K562 (cell line): ENCODE data around the gene ME3. TPM values are rescaled to one million over a fixed set of nuclear protein-coding genes. Genes with fewer than 3 reads are reported as not detected.

Source experiments
- ATAC-seq: fragments of 200-7000 bp; cut with Tn5 transposase; 3 replicates; pipeline ENCODE4 v1.9.1; 2020; ENCODE audit warnings: moderate library complexity
- BruUV-seq: library from RNA; stranded (reverse); fragments of 400-500 nt; replicated peaks from 2 replicates; lab custom pipeline; 2021; lab: Mats Ljungman, UMichigan
- CTCF ChIA-PET: fragments of 300-600 bp; formaldehyde crosslinking; extraction: SDS; loops from one replicate; lab custom pipeline; 2021; ENCODE audit warnings: low intra/inter-chr PET ratio; lab: Yijun Ruan, JAX
- POLR2A ChIA-PET: fragments of 300-600, 350-650 bp; sonication (Branson Sonifier 250); formaldehyde crosslinking; extraction: SDS; loops from one replicate; lab custom pipeline; 2021; ENCODE audit warnings: antibody characterized with exemption, inconsistent platforms; lab: Yijun Ruan, JAX
- DNase-seq, 4 experiments: peaks; one replicate each; pipeline versions ENCODE4 v3.0.0 to v3.0.0-alpha.2; 2011 to 2018; ENCODE audit warnings: low spot score in 3 of 4, mixed read lengths in 3 of 4; ENCODE audit errors: extremely low read depth in 1 of 4
- FAIRE-seq: peaks from 2 replicates; lab custom pipeline; 2011; peaks lifted over from hg19 to GRCh38; lab: Jason Lieb, UNC
- H2AFZ ChIP-seq: 2 replicates; pipeline ENCODE4 v1.6.0; 2011; ENCODE audit warnings: low read depth, low read length, control low read depth, inconsistent platforms
- H3K27ac ChIP-seq: fragments of 200-600 bp; 3 replicates; pipeline ENCODE4 v1.8.0; 2011; ENCODE audit warnings: low read depth, mild to moderate bottlenecking, control low read depth, inconsistent platforms, low read length, moderate library complexity, mixed read lengths; ENCODE audit errors: extremely low read depth
- H3K27me3 ChIP-seq, 2 experiments: fragments of 300-600 bp in 1 of 2; 2 replicates in 1 of 2; 3 replicates in 1 of 2; pipeline versions ENCODE4 v1.6.0 to v1.8.0; 2011; ENCODE audit warnings: inconsistent platforms in 2 of 2, low read length in 2 of 2, mild to moderate bottlenecking in 1 of 2, mixed read lengths in 1 of 2, moderate library complexity in 1 of 2; ENCODE audit not compliant: control insufficient read depth in 2 of 2, insufficient read depth in 2 of 2
- H3K36me3 ChIP-seq: fragments of 300-600 bp; 3 replicates; pipeline ENCODE4 v1.8.0; 2011; ENCODE audit warnings: mild to moderate bottlenecking, low read length, inconsistent platforms; ENCODE audit not compliant: control insufficient read depth, insufficient read depth
- H3K4me1 ChIP-seq, 2 experiments: fragments of 200-600 bp in 1 of 2; replicated peaks in 1 of 2; 2 replicates in 1 of 2; 3 replicates in 1 of 2; pipeline versions ENCODE4 v1.5.1 to v1.8.0; 2011; ENCODE audit warnings: inconsistent platforms in 2 of 2, low read length in 2 of 2, mild to moderate bottlenecking in 1 of 2, mixed read lengths in 1 of 2, moderate library complexity in 1 of 2; ENCODE audit not compliant: control insufficient read depth in 2 of 2, insufficient read depth in 2 of 2
- H3K4me2 ChIP-seq: 2 replicates; pipeline ENCODE4 v1.6.1; 2011; ENCODE audit warnings: low read length, control low read depth, inconsistent platforms, mixed read lengths; ENCODE audit not compliant: insufficient read depth
- H3K4me3 ChIP-seq: fragments of 200-600 bp; sonication (generic), shearing (Covaris generic); 2 replicates; pipeline ENCODE4 v1.5.1; 2016; ENCODE audit warnings: control low read depth, inconsistent platforms
- H3K79me2 ChIP-seq: fragments of 200-600 bp; 3 replicates; pipeline ENCODE4 v1.8.0; 2011; ENCODE audit warnings: low read length, inconsistent platforms; ENCODE audit not compliant: control insufficient read depth, insufficient read depth
- H3K9ac ChIP-seq, 2 experiments: 2 replicates each; pipeline versions ENCODE4 v1.6.0 to v1.6.1; 2011; ENCODE audit warnings: low read depth in 2 of 2, low read length in 2 of 2, control low read depth in 1 of 2, inconsistent platforms in 1 of 2, mild to moderate bottlenecking in 1 of 2, mixed read lengths in 1 of 2; ENCODE audit not compliant: insufficient read depth in 1 of 2
- H3K9me1 ChIP-seq: one replicate; pipeline ENCODE4 v1.6.0; 2011; ENCODE audit warnings: inconsistent platforms, mild to moderate bottlenecking, low read length, moderate library complexity; ENCODE audit not compliant: control insufficient read depth, insufficient read depth
- H3K9me3 ChIP-seq: replicated peaks from 2 replicates; pipeline ENCODE4 v1.5.1; 2011; ENCODE audit warnings: low read depth, low read length, inconsistent platforms; ENCODE audit not compliant: control insufficient read depth, insufficient read depth
- H4K20me1 ChIP-seq: replicated peaks from 2 replicates; pipeline ENCODE4 v1.6.1; 2011; ENCODE audit warnings: low read length, inconsistent platforms, mixed read lengths; ENCODE audit not compliant: control insufficient read depth, insufficient read depth
- ARNT ChIP-seq, 2 experiments: fragments of 450-650 bp; IDR thresholded peaks; 2 replicates each; pipeline ENCODE4 v1.6.1; 2016; ENCODE audit warnings: mild to moderate bottlenecking in 1 of 2
- EP300 ChIP-seq: IDR thresholded peaks from 2 replicates; pipeline ENCODE4 v1.6.1; 2012; ENCODE audit warnings: low read length, improper control_type of control experiment
- HDAC2 ChIP-seq: fragments of 450-650 bp; IDR thresholded peaks from 2 replicates; pipeline ENCODE4 v1.6.1; 2016; ENCODE audit warnings: mild to moderate bottlenecking
- HMG20B ChIP-seq: fragments of 250-450 bp; sonication (Bioruptor Pico); IDR thresholded peaks from 2 replicates; pipeline ENCODE4 v1.5.0; 2021; ENCODE audit warnings: mild to moderate bottlenecking
- NCOA6 ChIP-seq: fragments of 450-650 bp; IDR thresholded peaks from 2 replicates; pipeline ENCODE4 v1.6.1; 2017; ENCODE audit warnings: mild to moderate bottlenecking
- NR2C1 ChIP-seq, 2 experiments: fragments of 450-650 bp; IDR thresholded peaks; 2 replicates each; pipeline ENCODE4 v1.6.1; 2017; ENCODE audit warnings: mild to moderate bottlenecking in 2 of 2, antibody characterized with exemption in 1 of 2, inconsistent platforms in 1 of 2, missing compliant biosample characterization in 1 of 2, missing genetic modification characterization in 1 of 2
- PHF8 ChIP-seq: fragments of 200-600 bp; sonication (generic); IDR thresholded peaks from 2 replicates; pipeline ENCODE4 v1.6.1; 2012; ENCODE audit warnings: mixed run types, mild to moderate bottlenecking, inconsistent platforms, low read length, moderate library complexity, borderline replicate concordance
- SMC3 ChIP-seq: conservative IDR thresholded peaks from 2 replicates; pipeline ENCODE4 v1.6.1; 2011; ENCODE audit warnings: low read depth, low read length, improper control_type of control experiment; ENCODE audit not compliant: insufficient read depth
- ZFP30 ChIP-seq: fragments of 250-450 bp; sonication (Bioruptor Pico); IDR thresholded peaks from 2 replicates; pipeline ENCODE4 v1.8.0; 2022; ENCODE audit warnings: moderate library complexity, mild to moderate bottlenecking, inconsistent platforms, borderline replicate concordance
- ZNF143 ChIP-seq: sonication (generic); formaldehyde crosslinking; IDR thresholded peaks from 2 replicates; pipeline ENCODE4 v1.9.0; 2022; ENCODE audit warnings: mild to moderate bottlenecking, missing genetic modification reagents
- ZNF165 ChIP-seq: fragments of 250-450 bp; sonication (Bioruptor Pico); IDR thresholded peaks from 2 replicates; pipeline ENCODE4 v1.4.0; 2020; ENCODE audit warnings: borderline replicate concordance
- ZNF239 ChIP-seq: fragments of 250-450 bp; sonication (Bioruptor Pico); IDR thresholded peaks from 2 replicates; pipeline ENCODE4 v1.4.0; 2020; ENCODE audit warnings: mild to moderate bottlenecking
- ZNF717 ChIP-seq: fragments of 250-450 bp; sonication (Bioruptor Pico); IDR thresholded peaks from 2 replicates; pipeline ENCODE4 v1.5.0; 2021
- WGBS: fragments of 100-300 bp; shearing (Covaris generic); methylation state at CpG from one replicate; pipeline ENCODE4 v1.1.6; 2016; ENCODE audit warnings: low coverage, mixed read lengths; ENCODE audit not compliant: insufficient coverage; ENCODE audit errors: missing lambda C conversion rate; 5-methylcytosine and 5-hydroxymethylcytosine counted together
- in situ Hi-C: fragments of 300-500 bp; cut with MboI; formaldehyde crosslinking; loops from 4 replicates; pipeline ENCODE4 v1.15.0; 2018; ENCODE audit warnings: inconsistent platforms, mixed read lengths
- intact Hi-C: fragments of 100-400 bp; cut with micrococcal nuclease; formaldehyde crosslinking; loops from 2 replicates; pipeline ENCODE4 v1.14.2; 2022
- polyA plus RNA-seq, 8 experiments: library from polyadenylated mRNA; depleted of rRNA in 4 of 8; stranded (reverse) in 5 of 8; unstranded in 3 of 8; fragments of >200 nt; fragmentation: Nextera tagmentation in 2 of 8; fragmentation: Illumina TruSeq in 1 of 8; extraction: Ambion mirVana in 2 of 8; extraction: Trizol in 1 of 8; gene quantifications; 2 replicates each; pipeline versions ENCODE4 v1.2.1 to v1.2.3, GENCODE V29; 2011 to 2014; ENCODE audit warnings: inconsistent platforms in 1 of 8, missing spikeins in 1 of 8
- total RNA-seq, 7 experiments: library from RNA; depleted of rRNA in 6 of 7; stranded (reverse); fragments of >200 nt in 6 of 7; fragmentation: Illumina TruSeq in 2 of 7; extraction: Trizol in 2 of 7; gene quantifications; 2 replicates each; pipeline versions ENCODE4 v1.2.1 to v1.2.3, GENCODE V29; 2011 to 2021; ENCODE audit warnings: low replicate concordance in 1 of 7
- TF ChIP-seq, protein P1 (sequence below): fragments of 250-450 bp; sonication (Bioruptor Pico); IDR thresholded peaks from 2 replicates; pipeline ENCODE4 v1.8.0; 2021; ENCODE audit warnings: mild to moderate bottlenecking, moderate library complexity
- TF ChIP-seq, protein P2 (sequence below): sonication (generic); formaldehyde crosslinking; IDR thresholded peaks from 2 replicates; pipeline ENCODE4 v1.8.0; 2022; ENCODE audit warnings: mild to moderate bottlenecking, missing genetic modification reagents
- TF ChIP-seq, protein P3 (sequence below): sonication (generic); formaldehyde crosslinking; IDR thresholded peaks from 2 replicates; pipeline ENCODE4 v1.8.1; 2023; ENCODE audit warnings: mild to moderate bottlenecking, missing genetic modification reagents
- TF ChIP-seq, protein P4 (sequence below): sonication (generic); formaldehyde crosslinking; IDR thresholded peaks from 2 replicates; pipeline ENCODE4 v1.8.0; 2022; ENCODE audit warnings: mild to moderate bottlenecking, low read depth, missing genetic modification reagents
- TF ChIP-seq, protein P5 (sequence below), 2 experiments: fragments of 250-450 bp in 1 of 2; fragments of 450-650 bp in 1 of 2; sonication (Bioruptor Pico) in 1 of 2; IDR thresholded peaks; 2 replicates each; pipeline versions ENCODE4 v1.6.1 to v1.8.0; 2016 to 2021; ENCODE audit warnings: mild to moderate bottlenecking in 2 of 2, moderate library complexity in 2 of 2, missing compliant biosample characterization in 1 of 2, missing genetic modification characterization in 1 of 2

Gene ME3
- total and polyA plus RNA-seq, 9 of the 15 experiments (the other 6 are each of a cell fraction or from before 2014, with no cell fraction given) = not detected

DNA sequence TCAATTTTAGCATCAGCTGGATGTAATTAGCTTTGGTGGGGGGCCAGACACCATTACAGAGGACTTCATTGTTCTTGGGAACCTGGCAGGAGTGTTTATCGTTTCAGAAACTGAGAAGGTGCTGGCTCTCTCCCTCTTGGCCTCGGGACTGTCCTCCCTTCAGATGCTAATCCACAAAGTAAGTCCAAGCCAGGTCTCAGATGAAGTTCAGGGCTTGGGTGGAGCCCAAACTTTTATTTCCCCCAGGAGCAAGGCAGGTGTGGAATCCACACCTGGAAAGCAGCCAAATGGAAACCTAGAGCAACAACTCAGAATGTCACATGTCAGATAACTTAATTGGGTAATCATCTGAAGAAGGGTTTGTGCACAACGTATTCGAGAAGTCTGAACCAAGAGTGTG, 119.2 kb downstream of the ME3 start:
- H3K36me3 ChIP-seq = no peaks in the 10 kb centered on the region
- H3K9me3 ChIP-seq = no peaks in the 10 kb centered on the region
- no peak overlapping the region for H3K27ac ChIP-seq
- FAIRE-seq = no peak
- H4K20me1 ChIP-seq = 0 out of 2 replicates have a peak, but pooled peaks cover 3% of the 10 kb centered on the region
- no peaks in the 10 kb centered on the region for H3K79me2 ChIP-seq
- H3K4me3 ChIP-seq = no peak overlapping the region
- H3K4me2 ChIP-seq = no peak overlapping the region
- in situ Hi-C loops = no loop called here
- H2AFZ ChIP-seq = no peak overlapping the region
- no TSS peak for BruUV-seq
- intact Hi-C loops = no loop called here
- peaks cover 11 to 40% of the 10 kb centered on the region in 2 experiments for H3K27me3 ChIP-seq
- ATAC-seq = no peak
- CTCF ChIA-PET = no interaction called here
- peaks cover 0 to 10% of the 10 kb centered on the region in 2 experiments; a peak in 3 of 5 replicates for H3K4me1 ChIP-seq
- no peaks in the 10 kb centered on the region for H3K9me1 ChIP-seq
- H3K9ac ChIP-seq = no peak overlapping the region
- 0% methylated on average over 4 of the region's 4 CpGs for WGBS
- POLR2A ChIA-PET = no interaction called here
- DNase-seq = no peak
- TF ChIP-seq, protein P1, sequence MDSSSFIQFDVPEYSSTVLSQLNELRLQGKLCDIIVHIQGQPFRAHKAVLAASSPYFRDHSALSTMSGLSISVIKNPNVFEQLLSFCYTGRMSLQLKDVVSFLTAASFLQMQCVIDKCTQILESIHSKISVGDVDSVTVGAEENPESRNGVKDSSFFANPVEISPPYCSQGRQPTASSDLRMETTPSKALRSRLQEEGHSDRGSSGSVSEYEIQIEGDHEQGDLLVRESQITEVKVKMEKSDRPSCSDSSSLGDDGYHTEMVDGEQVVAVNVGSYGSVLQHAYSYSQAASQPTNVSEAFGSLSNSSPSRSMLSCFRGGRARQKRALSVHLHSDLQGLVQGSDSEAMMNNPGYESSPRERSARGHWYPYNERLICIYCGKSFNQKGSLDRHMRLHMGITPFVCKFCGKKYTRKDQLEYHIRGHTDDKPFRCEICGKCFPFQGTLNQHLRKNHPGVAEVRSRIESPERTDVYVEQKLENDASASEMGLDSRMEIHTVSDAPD (CRISPR knock-in tag) = no peak
- no peak for TF ChIP-seq ZNF239 (CRISPR knock-in tag)
- TF ChIP-seq, protein P2, sequence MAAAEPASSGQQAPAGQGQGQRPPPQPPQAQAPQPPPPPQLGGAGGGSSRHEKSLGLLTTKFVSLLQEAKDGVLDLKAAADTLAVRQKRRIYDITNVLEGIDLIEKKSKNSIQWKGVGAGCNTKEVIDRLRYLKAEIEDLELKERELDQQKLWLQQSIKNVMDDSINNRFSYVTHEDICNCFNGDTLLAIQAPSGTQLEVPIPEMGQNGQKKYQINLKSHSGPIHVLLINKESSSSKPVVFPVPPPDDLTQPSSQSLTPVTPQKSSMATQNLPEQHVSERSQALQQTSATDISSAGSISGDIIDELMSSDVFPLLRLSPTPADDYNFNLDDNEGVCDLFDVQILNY (CRISPR knock-in tag) = no peak
- no peak for TF ChIP-seq NR2C1 (IDR thresholded peaks at IDR 0.05)
- no peak for TF ChIP-seq NR2C1 (tag; IDR thresholded peaks at IDR 0.05)
- TF ChIP-seq ZNF165 (CRISPR knock-in tag) = no peak
- TF ChIP-seq, protein P3, sequence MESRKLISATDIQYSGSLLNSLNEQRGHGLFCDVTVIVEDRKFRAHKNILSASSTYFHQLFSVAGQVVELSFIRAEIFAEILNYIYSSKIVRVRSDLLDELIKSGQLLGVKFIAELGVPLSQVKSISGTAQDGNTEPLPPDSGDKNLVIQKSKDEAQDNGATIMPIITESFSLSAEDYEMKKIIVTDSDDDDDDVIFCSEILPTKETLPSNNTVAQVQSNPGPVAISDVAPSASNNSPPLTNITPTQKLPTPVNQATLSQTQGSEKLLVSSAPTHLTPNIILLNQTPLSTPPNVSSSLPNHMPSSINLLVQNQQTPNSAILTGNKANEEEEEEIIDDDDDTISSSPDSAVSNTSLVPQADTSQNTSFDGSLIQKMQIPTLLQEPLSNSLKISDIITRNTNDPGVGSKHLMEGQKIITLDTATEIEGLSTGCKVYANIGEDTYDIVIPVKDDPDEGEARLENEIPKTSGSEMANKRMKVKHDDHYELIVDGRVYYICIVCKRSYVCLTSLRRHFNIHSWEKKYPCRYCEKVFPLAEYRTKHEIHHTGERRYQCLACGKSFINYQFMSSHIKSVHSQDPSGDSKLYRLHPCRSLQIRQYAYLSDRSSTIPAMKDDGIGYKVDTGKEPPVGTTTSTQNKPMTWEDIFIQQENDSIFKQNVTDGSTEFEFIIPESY (CRISPR knock-in tag) = no peak
- TF ChIP-seq, protein P4, sequence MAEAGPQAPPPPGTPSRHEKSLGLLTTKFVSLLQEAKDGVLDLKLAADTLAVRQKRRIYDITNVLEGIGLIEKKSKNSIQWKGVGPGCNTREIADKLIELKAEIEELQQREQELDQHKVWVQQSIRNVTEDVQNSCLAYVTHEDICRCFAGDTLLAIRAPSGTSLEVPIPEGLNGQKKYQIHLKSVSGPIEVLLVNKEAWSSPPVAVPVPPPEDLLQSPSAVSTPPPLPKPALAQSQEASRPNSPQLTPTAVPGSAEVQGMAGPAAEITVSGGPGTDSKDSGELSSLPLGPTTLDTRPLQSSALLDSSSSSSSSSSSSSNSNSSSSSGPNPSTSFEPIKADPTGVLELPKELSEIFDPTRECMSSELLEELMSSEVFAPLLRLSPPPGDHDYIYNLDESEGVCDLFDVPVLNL (CRISPR knock-in tag) = no peak
- no peak for TF ChIP-seq NCOA6
- TF ChIP-seq, protein P5, sequence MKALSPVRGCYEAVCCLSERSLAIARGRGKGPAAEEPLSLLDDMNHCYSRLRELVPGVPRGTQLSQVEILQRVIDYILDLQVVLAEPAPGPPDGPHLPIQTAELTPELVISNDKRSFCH (CRISPR knock-in tag; IDR thresholded peaks at IDR 0.05) = no peak
- TF ChIP-seq, protein P5 (tag; IDR thresholded peaks at IDR 0.05) = no peak
- no peak for TF ChIP-seq EP300
- no peak for TF ChIP-seq HDAC2
- no peak for TF ChIP-seq PHF8
- no peak for TF ChIP-seq ARNT (IDR thresholded peaks at IDR 0.05)
- no peak for TF ChIP-seq ZFP30 (CRISPR knock-in tag)
- no peak for TF ChIP-seq ZNF143
- TF ChIP-seq SMC3 = no peak
- TF ChIP-seq ZNF717 (CRISPR knock-in tag) = no peak
- no peak for TF ChIP-seq HMG20B (CRISPR knock-in tag)
